Rectal smooth muscle tissue (tissue), 1 donor: ENCODE measurements around the gene RRAGD.

ENCODE experiments used
- H3K27ac ChIP-seq: one replicate; pipeline ENCODE4 v1.7.0; 2013; ENCODE audit warnings: low read depth, low read length, inconsistent platforms
- H3K27me3 ChIP-seq: one replicate; pipeline ENCODE4 v1.7.0; 2013; ENCODE audit warnings: low read length; ENCODE audit not compliant: control insufficient read depth, insufficient read depth
- H3K36me3 ChIP-seq: one replicate; pipeline ENCODE4 v1.7.0; 2013; ENCODE audit warnings: low read length; ENCODE audit not compliant: control insufficient read depth, insufficient read depth
- H3K4me1 ChIP-seq: one replicate; pipeline ENCODE4 v1.7.0; 2013; ENCODE audit warnings: low read length; ENCODE audit not compliant: control insufficient read depth, insufficient read depth
- H3K4me3 ChIP-seq: one replicate; pipeline ENCODE4 v1.7.0; 2013; ENCODE audit warnings: low read length
- H3K9ac ChIP-seq: one replicate; pipeline ENCODE4 v1.7.0; 2013; ENCODE audit warnings: low read length

Gene RRAGD

DNA sequence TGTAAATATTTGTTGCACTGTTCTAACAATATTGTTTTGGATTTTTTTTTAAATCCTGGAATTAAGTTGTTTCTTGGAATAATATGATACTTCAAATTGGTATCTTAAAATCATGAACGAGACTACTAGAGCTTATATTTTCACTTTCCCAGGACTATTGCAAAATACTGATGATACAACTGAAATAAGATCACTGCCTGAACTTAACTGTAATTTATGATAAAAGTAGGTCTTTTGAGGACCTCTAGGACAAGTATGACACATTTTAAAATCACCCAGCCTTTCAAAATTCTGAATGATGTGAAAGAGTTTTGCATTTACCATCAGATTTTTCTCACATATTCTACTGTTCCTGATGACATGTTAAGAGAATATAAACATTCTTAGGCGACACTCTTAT lies 50.9 kb downstream of the RRAGD start:
- Histone ChIP-seq H3K4me1 (no peaks in the 10 kb centered on the region), H3K9ac (no peak overlapping the region), H3K27me3 (no peaks in the 10 kb centered on the region), H3K4me3 (no peak overlapping the region), H3K27ac (no peak overlapping the region), H3K36me3 (no peaks in the 10 kb centered on the region)

DNA sequence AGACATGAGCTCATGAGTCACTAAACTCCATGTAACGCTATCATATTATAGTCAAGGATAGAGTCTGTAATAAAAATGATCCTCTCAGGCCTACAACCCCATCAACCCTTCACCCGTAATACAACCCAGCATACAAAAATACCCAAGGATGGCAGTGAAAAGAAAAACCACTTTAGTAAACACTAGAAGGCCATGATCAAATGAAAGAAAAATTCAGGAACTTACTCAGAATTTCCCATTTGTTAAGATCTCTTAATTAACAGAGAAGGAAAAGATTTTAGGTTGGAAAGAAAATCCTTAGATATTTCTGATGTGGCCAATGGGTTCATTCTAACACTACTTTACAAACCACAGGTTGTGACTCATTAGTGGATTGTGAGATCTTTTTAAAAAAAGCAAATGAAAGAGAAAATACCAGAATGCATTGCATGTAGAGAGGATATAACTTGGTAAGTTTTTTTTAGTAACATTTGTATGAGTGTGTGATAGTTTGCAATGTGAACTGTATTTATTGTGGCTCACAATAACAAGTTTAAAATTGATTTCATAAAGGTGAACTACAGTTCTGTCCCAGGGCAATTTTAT lies 51.6 kb downstream of the RRAGD start:
- Histone ChIP-seq H3K27me3 (no peaks in the 10 kb centered on the region), H3K9ac (no peak overlapping the region), H3K4me3 (no peak overlapping the region), H3K36me3 (no peaks in the 10 kb centered on the region), H3K4me1 (no peaks in the 10 kb centered on the region), H3K27ac (no peak overlapping the region)

DNA sequence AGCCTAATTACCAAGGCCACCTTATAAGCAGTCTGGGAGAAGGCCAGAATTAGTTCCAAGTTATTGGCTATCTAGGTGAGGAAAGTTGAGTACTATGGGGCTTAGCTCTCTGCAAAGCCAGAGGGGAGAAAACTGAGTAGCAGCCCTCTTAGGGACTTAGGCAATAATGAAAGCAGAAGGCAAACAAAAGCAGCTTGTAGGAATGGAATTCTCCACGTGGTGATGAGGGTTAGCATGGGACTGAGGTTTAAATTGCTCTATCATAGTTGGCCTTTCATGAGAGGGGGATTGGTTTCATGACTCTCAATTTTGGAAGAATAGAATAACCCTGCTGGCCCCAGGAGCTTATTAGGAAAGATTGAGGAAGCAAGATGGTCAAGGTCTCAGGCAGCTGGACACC lies 52.5 kb downstream of the RRAGD start:
- H3K36me3 ChIP-seq = no peaks in the 10 kb centered on the region
- H3K4me3 ChIP-seq = no peak overlapping the region
- H3K4me1 ChIP-seq = no peaks in the 10 kb centered on the region
- no peaks in the 10 kb centered on the region for H3K27me3 ChIP-seq
- no peak overlapping the region for H3K27ac ChIP-seq
- no peak overlapping the region for H3K9ac ChIP-seq

DNA sequence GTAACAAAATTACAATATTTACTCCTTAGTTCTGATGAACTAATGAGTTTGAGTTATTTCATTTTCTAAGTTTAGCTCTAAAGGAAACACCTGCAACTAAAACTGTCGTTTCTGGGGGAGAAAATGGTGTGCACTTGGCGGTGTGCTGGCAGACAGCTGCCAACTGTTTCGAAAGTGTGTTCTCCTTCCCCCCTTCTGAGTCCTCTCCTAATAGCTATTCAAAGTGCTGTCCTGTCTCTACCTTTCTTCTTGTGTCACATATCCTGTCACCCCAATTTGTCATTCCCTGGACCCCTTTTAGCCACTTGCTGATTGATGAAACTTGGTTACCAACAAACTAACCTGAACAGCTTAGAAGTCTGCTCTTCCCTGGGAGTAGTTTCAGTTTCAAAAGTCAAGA lies 54.7 kb downstream of the RRAGD start:
- Histone ChIP-seq H3K27ac (no peak overlapping the region), H3K4me3 (no peak overlapping the region), H3K36me3 (no peaks in the 10 kb centered on the region), H3K4me1 (no peaks in the 10 kb centered on the region), H3K27me3 (no peaks in the 10 kb centered on the region), H3K9ac (no peak overlapping the region)

DNA sequence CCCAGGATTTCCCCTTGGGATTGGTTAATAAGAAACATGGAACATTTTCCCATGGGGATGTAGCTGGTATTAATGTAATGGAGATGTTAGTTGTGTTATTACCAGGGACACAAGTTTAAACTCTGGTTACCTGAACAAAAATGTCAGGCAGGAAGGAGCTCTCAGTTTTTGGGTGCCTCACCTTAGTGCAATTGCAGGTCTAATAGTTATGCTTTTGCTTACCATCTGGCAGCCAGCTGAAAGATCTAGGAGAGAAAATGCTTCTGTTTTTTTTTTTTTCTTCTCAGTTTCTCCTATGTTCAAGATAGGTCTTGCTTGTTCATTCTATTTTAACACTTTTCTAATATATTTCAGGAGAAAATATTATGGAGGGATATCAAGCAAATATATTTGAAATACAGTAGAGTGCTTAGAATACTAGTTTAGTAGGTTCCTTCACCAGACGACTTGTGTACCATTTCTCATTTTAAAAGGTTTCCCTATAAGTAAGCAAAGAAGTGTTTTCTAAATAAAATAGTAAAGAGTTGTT lies 55.4 kb downstream of the RRAGD start:
- Histone ChIP-seq H3K4me3 (no peak overlapping the region), H3K27me3 (no peaks in the 10 kb centered on the region), H3K4me1 (no peaks in the 10 kb centered on the region), H3K36me3 (no peaks in the 10 kb centered on the region), H3K27ac (no peak overlapping the region), H3K9ac (no peak overlapping the region)

DNA sequence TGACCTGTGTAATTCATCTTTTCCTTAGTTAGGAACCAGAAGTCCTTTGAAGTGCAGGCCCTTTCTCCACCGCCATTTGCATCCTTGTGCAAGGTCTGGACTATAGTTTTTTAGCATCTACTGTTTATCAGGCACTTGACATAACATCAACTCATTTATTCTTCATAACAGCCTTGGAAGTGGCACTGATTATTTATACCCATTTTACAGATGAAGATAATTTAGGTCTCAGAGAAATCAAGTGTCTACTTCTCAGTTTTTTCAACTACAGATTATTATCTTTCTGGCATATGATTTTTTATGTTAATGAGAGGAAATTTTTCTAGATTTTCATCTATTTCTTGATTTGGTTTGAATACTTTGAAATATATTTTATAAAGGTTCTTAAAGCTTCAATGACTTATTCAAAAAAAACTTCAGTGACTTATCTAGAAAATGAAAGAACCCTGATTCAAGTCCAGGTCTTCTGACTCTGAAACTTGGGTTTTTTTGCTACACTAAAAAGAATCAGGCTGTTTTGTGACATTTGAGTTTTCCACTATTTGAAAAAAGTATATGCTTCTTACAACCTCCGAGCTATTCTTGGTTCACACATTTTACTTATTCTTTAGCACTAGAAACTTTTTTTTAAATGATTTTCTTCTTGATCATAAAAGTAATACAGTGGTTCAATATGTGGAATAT lies 56.4 kb downstream of the RRAGD start:
- Histone ChIP-seq H3K9ac (no peak overlapping the region), H3K36me3 (no peaks in the 10 kb centered on the region), H3K27me3 (no peaks in the 10 kb centered on the region), H3K4me3 (no peak overlapping the region), H3K4me1 (peaks cover 6% of the 10 kb centered on the region), H3K27ac (no peak overlapping the region)

DNA sequence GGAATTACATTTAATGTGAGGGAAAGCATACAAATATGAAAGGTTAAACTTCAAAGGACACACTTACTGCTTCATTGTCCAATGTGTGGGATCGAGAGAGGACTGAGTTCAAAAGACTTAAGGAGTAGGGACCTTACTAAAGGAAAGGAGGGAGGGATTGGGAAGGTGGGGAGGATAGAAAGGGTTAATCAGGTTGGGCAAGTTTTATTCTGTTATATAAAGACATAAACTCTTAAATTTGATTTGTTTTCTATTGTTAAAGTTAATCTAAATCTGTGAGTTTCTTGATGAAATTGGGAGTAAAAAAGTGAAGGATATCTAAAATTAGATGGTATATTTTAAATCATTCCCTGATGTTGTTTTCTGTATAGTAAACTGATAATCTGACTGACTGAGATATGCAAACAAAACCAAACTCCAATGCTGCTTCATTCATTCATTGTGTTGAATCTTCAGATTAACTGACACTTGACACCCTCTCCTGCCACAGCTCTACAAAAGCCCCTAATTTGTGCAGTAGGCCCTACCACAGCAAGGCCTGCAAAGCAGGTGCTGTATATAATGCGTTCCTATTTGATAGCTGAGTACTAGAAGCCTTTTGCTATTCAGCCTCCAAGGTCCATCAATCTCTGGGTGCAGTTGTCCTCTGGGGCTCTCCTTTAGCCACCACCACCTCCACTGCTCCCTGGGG lies 58.2 kb downstream of the RRAGD start:
- Histone ChIP-seq H3K36me3 (no peaks in the 10 kb centered on the region), H3K4me1 (peaks cover 11% of the 10 kb centered on the region), H3K27ac (no peak overlapping the region), H3K9ac (no peak overlapping the region), H3K27me3 (no peaks in the 10 kb centered on the region), H3K4me3 (no peak overlapping the region)

DNA sequence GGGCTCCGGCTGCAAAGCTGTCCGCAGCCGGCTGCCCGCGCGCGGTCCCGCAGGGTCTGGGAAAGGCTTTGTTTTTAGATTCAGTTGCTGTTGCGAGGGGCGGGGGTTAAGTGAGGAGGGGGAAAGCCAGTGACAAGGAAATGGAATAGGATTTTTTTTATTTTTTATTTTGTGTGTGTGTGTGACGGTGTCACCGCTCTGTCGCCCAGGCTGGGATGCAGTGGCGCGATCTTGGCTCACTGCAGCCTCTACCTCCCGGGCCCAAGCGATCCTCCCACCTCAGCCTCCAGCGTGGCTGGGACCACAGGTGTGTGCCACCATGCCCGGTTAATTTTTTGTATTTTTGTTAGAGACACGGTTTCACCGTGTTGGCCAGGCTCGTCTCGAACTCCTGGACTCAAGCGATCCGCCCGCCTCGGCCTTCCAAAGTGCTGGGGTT lies 58.9 kb downstream of the RRAGD start:
- Histone ChIP-seq H3K27me3 (no peaks in the 10 kb centered on the region), H3K27ac (peak overlapping the region; percentile 96), H3K36me3 (no peaks in the 10 kb centered on the region), H3K4me1 (peaks cover 11% of the 10 kb centered on the region), H3K9ac (peak overlapping the region; percentile 85), H3K4me3 (peak overlapping the region; percentile 68)

DNA sequence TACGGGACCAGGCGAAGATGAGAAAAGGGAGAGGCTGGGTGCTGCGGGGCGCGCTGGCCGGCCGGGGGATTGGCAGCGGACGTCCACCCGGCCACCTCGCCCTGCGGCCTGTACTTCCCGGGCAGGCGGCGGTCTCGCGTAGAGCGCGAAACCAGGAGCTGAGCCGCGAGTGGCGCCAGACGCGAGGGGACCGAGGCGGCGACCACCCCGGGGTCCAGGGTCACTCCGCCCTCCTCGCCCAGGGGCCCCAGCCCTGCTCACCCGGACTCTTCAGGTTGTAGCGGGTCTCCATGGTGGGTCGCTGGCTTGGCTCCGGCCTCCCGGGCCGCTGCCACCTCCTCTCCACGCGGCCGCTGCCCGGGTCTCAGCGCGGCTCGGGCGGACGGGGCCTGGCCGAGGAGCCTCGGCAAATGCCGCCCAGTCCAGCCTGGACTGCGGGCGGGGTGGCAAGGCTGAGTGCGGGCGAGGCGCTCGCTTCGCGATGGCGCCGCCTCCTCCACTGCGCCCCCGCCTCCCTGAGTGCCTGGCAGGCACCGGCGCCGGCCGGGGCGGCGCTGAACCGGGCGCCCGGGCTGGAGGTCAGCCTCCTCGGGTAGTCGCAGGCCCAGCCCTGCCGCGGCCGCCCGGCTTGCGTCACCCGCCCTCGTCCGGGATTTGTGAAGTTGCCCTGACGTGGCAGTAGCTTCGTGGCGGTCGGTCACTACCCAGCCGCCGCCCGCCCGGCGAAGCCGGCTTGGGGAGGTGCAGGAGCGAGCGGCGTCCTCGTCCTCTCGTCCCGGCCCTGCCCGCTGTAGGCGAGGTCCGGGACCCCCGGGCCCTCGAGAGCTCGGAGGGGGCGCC lies 59.6 kb downstream of the RRAGD start, which contains the start of gene UBE2J1:
Gene UBE2J1, minus strand, starts transcription at position 445 of the 840 bp plus-strand sequence. Its CDS starts 153 bp downstream, at position 292.
- peak within 1 kb of the TSS; percentile 68 for H3K4me3 ChIP-seq
- no peaks in the 10 kb centered on the region for H3K36me3 ChIP-seq
- no peaks in the 10 kb centered on the region for H3K27me3 ChIP-seq
- H3K4me1 ChIP-seq = peaks cover 14% of the 10 kb centered on the region
- peak within 1 kb of the TSS; percentile 85 for H3K9ac ChIP-seq
- peak within 1 kb of the TSS; percentile 96 for H3K27ac ChIP-seq

DNA sequence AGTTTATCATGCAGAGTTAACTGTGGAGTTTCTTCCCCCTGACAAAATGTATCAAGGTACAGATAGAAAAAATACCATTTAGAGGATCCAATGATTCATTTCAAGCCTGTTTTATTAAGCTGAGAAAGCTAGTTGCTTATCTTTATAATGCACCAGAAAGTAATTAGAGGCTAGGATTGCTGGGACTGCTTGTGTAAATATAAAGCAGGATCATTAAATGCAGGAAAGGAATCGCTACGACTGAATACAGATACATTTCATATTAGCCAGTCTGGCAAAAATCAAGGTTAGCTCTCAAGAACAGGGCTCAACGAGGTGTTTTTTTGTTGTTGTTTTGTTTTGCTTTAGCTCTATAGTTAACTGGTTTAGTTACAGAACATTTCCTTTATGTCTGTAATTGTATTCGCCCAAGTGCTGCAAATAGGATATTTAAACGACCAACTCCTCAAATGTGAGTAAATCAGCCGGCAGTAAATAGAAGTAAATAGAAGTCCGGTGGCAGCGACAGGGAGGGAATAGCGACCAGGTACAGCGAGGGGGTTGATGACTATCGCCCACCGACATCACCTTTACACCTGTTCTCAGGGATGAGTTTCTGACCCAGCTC lies 60.3 kb downstream of the RRAGD start:
- H3K4me3 ChIP-seq = peak overlapping the region; percentile 68
- no peaks in the 10 kb centered on the region for H3K27me3 ChIP-seq
- H3K36me3 ChIP-seq = no peaks in the 10 kb centered on the region
- peaks cover 14% of the 10 kb centered on the region for H3K4me1 ChIP-seq
- peak overlapping the region; percentile 85 for H3K9ac ChIP-seq
- H3K27ac ChIP-seq = peak overlapping the region; percentile 96

DNA sequence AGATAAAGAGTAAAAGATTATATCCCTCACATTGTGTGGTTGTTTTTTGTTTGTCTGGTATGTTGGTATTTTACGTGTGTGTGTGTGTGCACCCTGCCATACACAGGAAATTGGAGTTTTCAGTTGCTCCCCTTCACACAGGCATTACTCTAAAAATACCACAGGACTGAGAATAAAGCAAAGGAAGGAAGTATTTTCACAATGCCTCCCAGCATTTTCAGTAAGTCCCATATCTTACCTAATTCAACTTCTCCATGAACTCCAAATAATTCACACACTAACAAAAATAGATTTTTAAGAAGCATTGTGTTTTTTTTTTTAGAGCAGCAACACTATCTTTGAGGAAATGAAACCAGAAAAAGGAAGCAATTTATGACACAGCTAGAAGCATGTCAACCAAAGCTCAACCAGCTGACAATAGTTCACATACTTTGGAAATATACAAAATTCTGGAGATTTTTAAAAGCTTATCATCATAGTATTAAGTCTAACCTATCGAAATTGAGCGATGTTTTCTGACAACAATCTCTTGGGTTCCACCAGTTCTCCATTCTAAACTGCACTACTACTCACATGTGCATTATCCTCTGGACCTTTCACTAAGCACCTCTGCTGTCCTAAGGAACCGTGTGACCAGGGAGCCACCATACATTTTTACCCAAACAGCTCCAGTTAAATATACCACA lies 61.6 kb downstream of the RRAGD start:
- Histone ChIP-seq H3K4me1 (peaks cover 14% of the 10 kb centered on the region), H3K36me3 (no peaks in the 10 kb centered on the region), H3K4me3 (no peak overlapping the region), H3K27ac (no peak overlapping the region), H3K9ac (no peak overlapping the region), H3K27me3 (no peaks in the 10 kb centered on the region)
